HepG2 (cell line): ENCODE results near the gene PLCB1. TPM values are rescaled to one million over a fixed set of nuclear protein-coding genes. Genes with fewer than 3 reads are reported as not detected.

Source experiments
- FOXA1 ChIP-seq, 2 experiments: fragments of 450-650 bp in 1 of 2; sonication (generic) in 1 of 2; formaldehyde crosslinking in 1 of 2; IDR thresholded peaks; 2 replicates each; pipeline versions ENCODE4 v1.4.0 to v1.6.1; 2016 to 2020; ENCODE audit warnings: missing genetic modification reagents in 1 of 2
- ISL2 ChIP-seq: sonication (generic); formaldehyde crosslinking; IDR thresholded peaks from 2 replicates; pipeline ENCODE4 v1.5.0; 2020; ENCODE audit warnings: missing genetic modification reagents
- KDM2A ChIP-seq: sonication (generic); formaldehyde crosslinking; IDR thresholded peaks from 2 replicates; pipeline ENCODE4 v1.4.0; 2020; ENCODE audit warnings: low read depth, missing genetic modification reagents, borderline replicate concordance
- MBNL3 ChIP-seq: fragments of 250-450 bp; sonication (Bioruptor Pico); conservative IDR thresholded peaks from 2 replicates; pipeline ENCODE4 v1.8.0; 2022; ENCODE audit warnings: mild to moderate bottlenecking, inconsistent platforms
- PHF20 ChIP-seq: sonication (generic); formaldehyde crosslinking; IDR thresholded peaks from 2 replicates; pipeline ENCODE4 v1.5.0; 2020; ENCODE audit warnings: mild to moderate bottlenecking, missing genetic modification reagents
- RARA ChIP-seq: IDR thresholded peaks from 2 replicates; pipeline ENCODE4 v1.6.1; 2016; ENCODE audit warnings: missing genetic modification reagents, missing compliant biosample characterization
- SNAPC2 ChIP-seq: sonication (generic); formaldehyde crosslinking; IDR thresholded peaks from 2 replicates; pipeline ENCODE4 v1.8.1; 2022; ENCODE audit warnings: mild to moderate bottlenecking, missing genetic modification reagents
- SOX5 ChIP-seq: IDR thresholded peaks from 2 replicates; pipeline ENCODE4 v1.6.1; 2016; ENCODE audit warnings: borderline replicate concordance
- SOX6 ChIP-seq, 2 experiments: fragments of 450-650 bp in 1 of 2; sonication (generic) in 1 of 2; formaldehyde crosslinking in 1 of 2; IDR thresholded peaks; 2 replicates each; pipeline versions ENCODE4 v1.4.0 to v1.6.1; 2017 to 2020; ENCODE audit warnings: antibody characterized with exemption in 1 of 2, mild to moderate bottlenecking in 1 of 2, missing genetic modification reagents in 1 of 2
- SUZ12 ChIP-seq: fragments of 150-350 bp; IDR thresholded peaks from 2 replicates; pipeline ENCODE4 v1.6.1; 2014; ENCODE audit warnings: low read depth, low read length
- ZFP62 ChIP-seq: sonication (generic); formaldehyde crosslinking; IDR thresholded peaks from 2 replicates; pipeline ENCODE4 v1.4.0; 2020; ENCODE audit warnings: missing genetic modification reagents
- ZFP90 ChIP-seq: sonication (generic); formaldehyde crosslinking; IDR thresholded peaks from 2 replicates; pipeline ENCODE4 v1.8.0; 2022; ENCODE audit warnings: missing genetic modification reagents, mild to moderate bottlenecking, inconsistent platforms, borderline replicate concordance
- ZFY ChIP-seq: sonication (generic); formaldehyde crosslinking; IDR thresholded peaks from 2 replicates; pipeline ENCODE4 v1.4.0; 2020; ENCODE audit warnings: missing genetic modification reagents
- ZNF30 ChIP-seq: sonication (generic); formaldehyde crosslinking; IDR thresholded peaks from 2 replicates; pipeline ENCODE4 v1.5.0; 2020; ENCODE audit warnings: mild to moderate bottlenecking, missing genetic modification reagents
- ZNF317 ChIP-seq: sonication (generic); formaldehyde crosslinking; IDR thresholded peaks from 2 replicates; pipeline ENCODE4 v1.5.0; 2020; ENCODE audit warnings: mild to moderate bottlenecking, missing genetic modification reagents
- ZNF333 ChIP-seq: sonication (generic); formaldehyde crosslinking; IDR thresholded peaks from 2 replicates; pipeline ENCODE4 v1.4.0; 2020; ENCODE audit warnings: mild to moderate bottlenecking, missing genetic modification reagents, borderline replicate concordance
- ZNF567 ChIP-seq: sonication (generic); formaldehyde crosslinking; IDR thresholded peaks from 2 replicates; pipeline ENCODE4 v1.8.1; 2023; ENCODE audit warnings: mild to moderate bottlenecking, missing genetic modification reagents, borderline replicate concordance
- polyA plus RNA-seq, 8 experiments: library from polyadenylated mRNA; depleted of rRNA in 3 of 8; stranded (reverse) in 7 of 8; unstranded in 1 of 8; fragments of >200 nt; fragmentation: Illumina TruSeq in 4 of 8; extraction: Trizol in 4 of 8; gene quantifications; 2 replicates each; pipeline versions ENCODE4 v1.2.1 to v1.2.3, GENCODE V29; 2011 to 2016; ENCODE audit warnings: low read depth in 4 of 8, missing spikeins in 1 of 8, mixed read lengths in 1 of 8; ENCODE audit not compliant: insufficient read depth in 1 of 8
- total RNA-seq, 5 experiments: library from RNA; depleted of rRNA; stranded (reverse); fragments of >200 nt; fragmentation: Illumina TruSeq; extraction: Trizol; gene quantifications; 2 replicates each; pipeline ENCODE4 v1.2.3, GENCODE V29; 2016; ENCODE audit warnings: low read depth in 1 of 5
- TF ChIP-seq, protein P1 (sequence below): sonication (generic); formaldehyde crosslinking; IDR thresholded peaks from 2 replicates; pipeline ENCODE4 v1.4.0; 2020; ENCODE audit warnings: missing genetic modification reagents
- TF ChIP-seq, protein P2 (sequence below): sonication (generic); formaldehyde crosslinking; IDR thresholded peaks from 2 replicates; pipeline ENCODE4 v1.4.0; 2020; ENCODE audit warnings: missing genetic modification reagents, borderline replicate concordance
- TF ChIP-seq, protein P3 (sequence below): sonication (generic); formaldehyde crosslinking; IDR thresholded peaks from 2 replicates; pipeline ENCODE4 v1.4.0; 2020; ENCODE audit warnings: missing genetic modification reagents
- TF ChIP-seq, protein P4 (sequence below): sonication (generic); formaldehyde crosslinking; IDR thresholded peaks from 2 replicates; pipeline ENCODE4 v1.5.0; 2020; ENCODE audit warnings: missing genetic modification reagents
- TF ChIP-seq, protein P5 (sequence below): sonication (generic); formaldehyde crosslinking; IDR thresholded peaks from 2 replicates; pipeline ENCODE4 v1.5.1; 2020; ENCODE audit warnings: mild to moderate bottlenecking, missing genetic modification reagents, borderline replicate concordance

Gene PLCB1
- total and polyA plus RNA-seq, 2 of the 13 experiments (the other 11 are each of a cell fraction or from before 2014, with no cell fraction given), result 42.4 to 55.9 TPM

DNA sequence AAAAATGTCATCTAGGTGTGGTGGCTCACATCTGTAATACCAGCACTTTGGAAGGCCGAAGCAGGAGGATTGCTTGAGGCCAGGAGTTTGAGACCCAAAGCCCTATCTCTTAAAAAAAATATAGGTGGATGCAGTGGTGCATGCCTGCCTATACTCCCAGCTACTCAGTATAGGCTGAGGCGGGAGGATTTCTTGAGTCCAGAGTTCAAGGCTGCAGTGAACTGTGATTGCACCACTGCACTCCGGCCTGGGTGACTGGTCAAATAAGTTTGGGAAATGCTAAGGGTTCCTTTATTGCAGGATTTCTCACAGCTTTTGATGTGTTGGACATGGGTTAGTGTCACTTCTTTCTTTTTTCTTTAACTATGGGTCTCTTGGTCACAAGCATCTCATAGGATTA lies 261.3 kb downstream of the PLCB1 start (continued):
- TF ChIP-seq SOX6 (IDR thresholded peaks at IDR 0.05), result no peak
- TF ChIP-seq SOX6 (CRISPR knock-in tag; IDR thresholded peaks at IDR 0.05), result peak; percentile 67
- TF ChIP-seq SOX5 (CRISPR knock-in tag), result peak; percentile 22; the same call in 1 of the 2 replicates
- TF ChIP-seq ZNF317 (CRISPR knock-in tag), result no peak
- TF ChIP-seq, protein P1, sequence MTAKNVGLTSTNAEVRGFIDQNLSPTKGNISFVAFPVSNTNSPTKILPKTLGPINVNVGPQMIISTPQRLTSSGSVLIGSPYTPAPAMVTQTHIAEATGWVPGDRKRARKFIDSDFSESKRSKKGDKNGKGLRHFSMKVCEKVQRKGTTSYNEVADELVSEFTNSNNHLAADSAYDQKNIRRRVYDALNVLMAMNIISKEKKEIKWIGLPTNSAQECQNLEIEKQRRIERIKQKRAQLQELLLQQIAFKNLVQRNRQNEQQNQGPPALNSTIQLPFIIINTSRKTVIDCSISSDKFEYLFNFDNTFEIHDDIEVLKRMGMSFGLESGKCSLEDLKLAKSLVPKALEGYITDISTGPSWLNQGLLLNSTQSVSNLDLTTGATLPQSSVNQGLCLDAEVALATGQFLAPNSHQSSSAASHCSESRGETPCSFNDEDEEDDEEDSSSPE (CRISPR knock-in tag), result no peak
- no peak for TF ChIP-seq ZFY
- no peak for TF ChIP-seq FOXA1 (IDR thresholded peaks at IDR 0.05)
- no peak for TF ChIP-seq FOXA1 (CRISPR knock-in tag; IDR thresholded peaks at IDR 0.05)
- TF ChIP-seq ISL2 (CRISPR knock-in tag), result 0 out of 2 replicates have a peak, but pooled peaks have one; percentile 23
- TF ChIP-seq MBNL3 (CRISPR knock-in tag), result no peak
- no peak for TF ChIP-seq SNAPC2 (CRISPR knock-in tag)
- no peak for TF ChIP-seq SUZ12
- no peak for TF ChIP-seq ZNF567 (CRISPR knock-in tag)
- no peak for TF ChIP-seq ZFP62
- TF ChIP-seq, protein P2, sequence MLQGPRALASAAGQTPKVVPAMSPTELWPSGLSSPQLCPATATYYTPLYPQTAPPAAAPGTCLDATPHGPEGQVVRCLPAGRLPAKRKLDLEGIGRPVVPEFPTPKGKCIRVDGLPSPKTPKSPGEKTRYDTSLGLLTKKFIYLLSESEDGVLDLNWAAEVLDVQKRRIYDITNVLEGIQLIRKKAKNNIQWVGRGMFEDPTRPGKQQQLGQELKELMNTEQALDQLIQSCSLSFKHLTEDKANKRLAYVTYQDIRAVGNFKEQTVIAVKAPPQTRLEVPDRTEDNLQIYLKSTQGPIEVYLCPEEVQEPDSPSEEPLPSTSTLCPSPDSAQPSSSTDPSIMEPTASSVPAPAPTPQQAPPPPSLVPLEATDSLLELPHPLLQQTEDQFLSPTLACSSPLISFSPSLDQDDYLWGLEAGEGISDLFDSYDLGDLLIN (CRISPR knock-in tag), result no peak
- TF ChIP-seq RARA, result peak; percentile 96
- TF ChIP-seq KDM2A (CRISPR knock-in tag), result no peak
- no peak for TF ChIP-seq PHF20 (CRISPR knock-in tag)
- TF ChIP-seq, protein P3, sequence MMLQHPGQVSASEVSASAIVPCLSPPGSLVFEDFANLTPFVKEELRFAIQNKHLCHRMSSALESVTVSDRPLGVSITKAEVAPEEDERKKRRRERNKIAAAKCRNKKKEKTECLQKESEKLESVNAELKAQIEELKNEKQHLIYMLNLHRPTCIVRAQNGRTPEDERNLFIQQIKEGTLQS (CRISPR knock-in tag), result no peak
- no peak for TF ChIP-seq ZNF30 (CRISPR knock-in tag)
- TF ChIP-seq ZFP90, result no peak
- TF ChIP-seq, protein P4, sequence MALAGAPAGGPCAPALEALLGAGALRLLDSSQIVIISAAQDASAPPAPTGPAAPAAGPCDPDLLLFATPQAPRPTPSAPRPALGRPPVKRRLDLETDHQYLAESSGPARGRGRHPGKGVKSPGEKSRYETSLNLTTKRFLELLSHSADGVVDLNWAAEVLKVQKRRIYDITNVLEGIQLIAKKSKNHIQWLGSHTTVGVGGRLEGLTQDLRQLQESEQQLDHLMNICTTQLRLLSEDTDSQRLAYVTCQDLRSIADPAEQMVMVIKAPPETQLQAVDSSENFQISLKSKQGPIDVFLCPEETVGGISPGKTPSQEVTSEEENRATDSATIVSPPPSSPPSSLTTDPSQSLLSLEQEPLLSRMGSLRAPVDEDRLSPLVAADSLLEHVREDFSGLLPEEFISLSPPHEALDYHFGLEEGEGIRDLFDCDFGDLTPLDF (CRISPR knock-in tag), result 0 out of 2 replicates have a peak, but pooled peaks have one; percentile 28
- TF ChIP-seq ZNF333 (CRISPR knock-in tag), result no peak
- TF ChIP-seq, protein P5, sequence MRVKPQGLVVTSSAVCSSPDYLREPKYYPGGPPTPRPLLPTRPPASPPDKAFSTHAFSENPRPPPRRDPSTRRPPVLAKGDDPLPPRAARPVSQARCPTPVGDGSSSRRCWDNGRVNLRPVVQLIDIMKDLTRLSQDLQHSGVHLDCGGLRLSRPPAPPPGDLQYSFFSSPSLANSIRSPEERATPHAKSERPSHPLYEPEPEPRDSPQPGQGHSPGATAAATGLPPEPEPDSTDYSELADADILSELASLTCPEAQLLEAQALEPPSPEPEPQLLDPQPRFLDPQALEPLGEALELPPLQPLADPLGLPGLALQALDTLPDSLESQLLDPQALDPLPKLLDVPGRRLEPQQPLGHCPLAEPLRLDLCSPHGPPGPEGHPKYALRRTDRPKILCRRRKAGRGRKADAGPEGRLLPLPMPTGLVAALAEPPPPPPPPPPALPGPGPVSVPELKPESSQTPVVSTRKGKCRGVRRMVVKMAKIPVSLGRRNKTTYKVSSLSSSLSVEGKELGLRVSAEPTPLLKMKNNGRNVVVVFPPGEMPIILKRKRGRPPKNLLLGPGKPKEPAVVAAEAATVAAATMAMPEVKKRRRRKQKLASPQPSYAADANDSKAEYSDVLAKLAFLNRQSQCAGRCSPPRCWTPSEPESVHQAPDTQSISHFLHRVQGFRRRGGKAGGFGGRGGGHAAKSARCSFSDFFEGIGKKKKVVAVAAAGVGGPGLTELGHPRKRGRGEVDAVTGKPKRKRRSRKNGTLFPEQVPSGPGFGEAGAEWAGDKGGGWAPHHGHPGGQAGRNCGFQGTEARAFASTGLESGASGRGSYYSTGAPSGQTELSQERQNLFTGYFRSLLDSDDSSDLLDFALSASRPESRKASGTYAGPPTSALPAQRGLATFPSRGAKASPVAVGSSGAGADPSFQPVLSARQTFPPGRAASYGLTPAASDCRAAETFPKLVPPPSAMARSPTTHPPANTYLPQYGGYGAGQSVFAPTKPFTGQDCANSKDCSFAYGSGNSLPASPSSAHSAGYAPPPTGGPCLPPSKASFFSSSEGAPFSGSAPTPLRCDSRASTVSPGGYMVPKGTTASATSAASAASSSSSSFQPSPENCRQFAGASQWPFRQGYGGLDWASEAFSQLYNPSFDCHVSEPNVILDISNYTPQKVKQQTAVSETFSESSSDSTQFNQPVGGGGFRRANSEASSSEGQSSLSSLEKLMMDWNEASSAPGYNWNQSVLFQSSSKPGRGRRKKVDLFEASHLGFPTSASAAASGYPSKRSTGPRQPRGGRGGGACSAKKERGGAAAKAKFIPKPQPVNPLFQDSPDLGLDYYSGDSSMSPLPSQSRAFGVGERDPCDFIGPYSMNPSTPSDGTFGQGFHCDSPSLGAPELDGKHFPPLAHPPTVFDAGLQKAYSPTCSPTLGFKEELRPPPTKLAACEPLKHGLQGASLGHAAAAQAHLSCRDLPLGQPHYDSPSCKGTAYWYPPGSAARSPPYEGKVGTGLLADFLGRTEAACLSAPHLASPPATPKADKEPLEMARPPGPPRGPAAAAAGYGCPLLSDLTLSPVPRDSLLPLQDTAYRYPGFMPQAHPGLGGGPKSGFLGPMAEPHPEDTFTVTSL (CRISPR knock-in tag), result peak; percentile 68; the same call in 1 of the 2 replicates
